DND-41 (cell line): ENCODE results near the gene SAMSN1.

Experiments used
- EZH2 ChIP-seq: IDR thresholded peaks from 3 replicates; pipeline ENCODE4 v1.6.1; 2012; ENCODE audit warnings: borderline replicate concordance, low read depth, mild to moderate bottlenecking, moderate library complexity, low read length, inconsistent platforms; ENCODE audit not compliant: severe bottlenecking
- TF ChIP-seq, protein P1 (sequence below): IDR thresholded peaks from 2 replicates; pipeline ENCODE4 v1.5.1; 2012; ENCODE audit warnings: borderline replicate concordance, low read length, moderate library complexity, mild to moderate bottlenecking; ENCODE audit not compliant: poor library complexity, severe bottlenecking; ENCODE audit errors: extremely low read depth

DNA sequence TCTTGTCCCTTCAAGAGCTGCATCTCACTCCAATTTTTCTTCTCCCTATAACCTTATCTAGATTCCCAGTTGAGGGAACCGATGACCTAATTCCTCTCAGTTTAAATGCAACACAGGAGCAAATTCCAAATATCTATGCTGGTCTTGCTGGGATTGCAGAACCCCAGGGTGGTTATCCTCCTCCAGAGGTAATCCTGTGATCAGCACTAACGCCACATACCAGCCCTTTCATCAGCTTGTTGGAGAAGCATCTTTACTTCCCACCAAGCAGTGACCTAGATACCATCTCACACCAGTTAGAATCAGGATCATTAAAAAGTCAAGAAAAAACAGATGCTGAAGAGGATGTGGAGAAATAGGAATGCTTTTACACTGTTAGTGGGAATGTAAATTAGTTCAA, 52.4 kb downstream of the SAMSN1 start:
- TF ChIP-seq, protein P1, sequence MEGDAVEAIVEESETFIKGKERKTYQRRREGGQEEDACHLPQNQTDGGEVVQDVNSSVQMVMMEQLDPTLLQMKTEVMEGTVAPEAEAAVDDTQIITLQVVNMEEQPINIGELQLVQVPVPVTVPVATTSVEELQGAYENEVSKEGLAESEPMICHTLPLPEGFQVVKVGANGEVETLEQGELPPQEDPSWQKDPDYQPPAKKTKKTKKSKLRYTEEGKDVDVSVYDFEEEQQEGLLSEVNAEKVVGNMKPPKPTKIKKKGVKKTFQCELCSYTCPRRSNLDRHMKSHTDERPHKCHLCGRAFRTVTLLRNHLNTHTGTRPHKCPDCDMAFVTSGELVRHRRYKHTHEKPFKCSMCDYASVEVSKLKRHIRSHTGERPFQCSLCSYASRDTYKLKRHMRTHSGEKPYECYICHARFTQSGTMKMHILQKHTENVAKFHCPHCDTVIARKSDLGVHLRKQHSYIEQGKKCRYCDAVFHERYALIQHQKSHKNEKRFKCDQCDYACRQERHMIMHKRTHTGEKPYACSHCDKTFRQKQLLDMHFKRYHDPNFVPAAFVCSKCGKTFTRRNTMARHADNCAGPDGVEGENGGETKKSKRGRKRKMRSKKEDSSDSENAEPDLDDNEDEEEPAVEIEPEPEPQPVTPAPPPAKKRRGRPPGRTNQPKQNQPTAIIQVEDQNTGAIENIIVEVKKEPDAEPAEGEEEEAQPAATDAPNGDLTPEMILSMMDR, result no peak
- TF ChIP-seq EZH2, result no peak
